ENCODE results near the gene KEAP1.

Gene KEAP1

GRCh38 chr19:10449037-10449436 lies 54.1 kb downstream of the KEAP1 start:
- no peak for DNase-seq (ENCODE audit: low read depth)

GRCh38 chr19:10442698-10443097 lies 60.5 kb downstream of the KEAP1 start:
- no peak for DNase-seq (ENCODE audit: low read depth)

DNA sequence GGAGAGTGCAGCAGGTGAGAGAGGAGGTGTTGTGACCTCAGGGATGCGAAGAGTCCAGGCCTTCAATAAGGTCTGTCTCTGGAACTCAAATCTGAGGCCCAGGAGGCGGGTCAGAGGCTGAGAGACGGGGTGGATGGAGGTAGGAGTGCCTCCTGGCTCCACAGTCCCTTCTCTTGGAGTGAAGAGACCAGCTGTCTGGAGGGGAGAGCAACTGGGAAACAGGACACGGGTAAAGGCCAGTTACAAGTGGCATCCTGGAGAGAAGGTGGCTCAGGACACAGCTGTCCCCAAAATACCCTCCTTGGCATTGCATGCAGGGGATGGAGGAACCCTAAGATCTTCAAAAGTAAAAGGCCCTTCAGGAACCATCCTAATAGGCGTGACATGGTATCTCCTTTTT lies 63.6 kb downstream of the KEAP1 start:
- DNase-seq (ENCODE audit: low read depth), result no peak
